HEK293T (cell line): ENCODE measurements around the gene IL6.
"Not testable (repeated sequence)": the region's sequence is repeated elsewhere in the genome, so short reads cannot be mapped to it uniquely, and the experiment has no call there.

Source experiments
- ARNT ChIP-seq: fragments of 450-650 bp; IDR thresholded peaks from 2 replicates; pipeline ENCODE4 v1.6.1; 2017; ENCODE audit warnings: mild to moderate bottlenecking
- BHLHE40 ChIP-seq: fragments of 450-650 bp; IDR thresholded peaks from 2 replicates; pipeline ENCODE4 v1.6.1; 2016; ENCODE audit warnings: mild to moderate bottlenecking, moderate library complexity, borderline replicate concordance
- ELF4 ChIP-seq: fragments of 450-650 bp; IDR thresholded peaks from 2 replicates; pipeline ENCODE4 v1.6.1; 2017; ENCODE audit warnings: antibody characterized with exemption
- L3MBTL2 ChIP-seq: fragments of 450-650 bp; conservative IDR thresholded peaks from 2 replicates; pipeline ENCODE4 v1.6.1; 2016; ENCODE audit warnings: mild to moderate bottlenecking
- LEF1 ChIP-seq: fragments of 450-650 bp; IDR thresholded peaks from 2 replicates; pipeline ENCODE4 v1.6.1; 2017; ENCODE audit warnings: mild to moderate bottlenecking, borderline replicate concordance
- SP1 ChIP-seq: fragments of 450-650 bp; IDR thresholded peaks from 2 replicates; pipeline ENCODE4 v1.6.1; 2017
- ZNF384 ChIP-seq: fragments of 450-650 bp; IDR thresholded peaks from 2 replicates; pipeline ENCODE4 v1.6.1; 2016

GRCh38 chr7:22779730-22780323 is 52.8 kb downstream of the IL6 start:
- not testable (repeated sequence) for TF ChIP-seq ARNT, BHLHE40, SP1, ZNF384, ELF4, L3MBTL2, LEF1
